MCF 10A (cell line): ENCODE measurements around the gene TAGLN3. TPM values are rescaled to one million over a fixed set of nuclear protein-coding genes. Genes with fewer than 3 reads are reported as not detected.

ENCODE experiments used
- BruUV-seq: library from RNA; stranded (reverse); fragments of 400-500 nt; replicated peaks from 2 replicates; lab custom pipeline; 2021; lab: Mats Ljungman, UMichigan
- CTCF ChIA-PET: fragments of 300-600 bp; sonication (Branson Sonifier 250); formaldehyde crosslinking; extraction: SDS; loops from one replicate; lab custom pipeline; 2021; ENCODE audit warnings: antibody characterized with exemption, inconsistent platforms; lab: Yijun Ruan, JAX
- POLR2A ChIA-PET: fragments of 300-600, 350-650 bp; sonication (Branson Sonifier 250); formaldehyde crosslinking; extraction: SDS; loops from one replicate; lab custom pipeline; 2020; ENCODE audit warnings: antibody characterized with exemption, inconsistent platforms; lab: Yijun Ruan, JAX
- DNase-seq: peaks from one replicate; pipeline ENCODE4 v3.0.0-alpha.2; 2018; ENCODE audit not compliant: unreplicated experiment
- H3K27ac Mint-ChIP-seq: one replicate; pipeline ENCODE4 v1.8.0; 2022; ENCODE audit warnings: mild to moderate bottlenecking, low read depth, mixed read lengths; ENCODE audit not compliant: unreplicated experiment
- H3K27me3 Mint-ChIP-seq: one replicate; pipeline ENCODE4 v1.8.0; 2022; ENCODE audit warnings: mixed read lengths; ENCODE audit not compliant: insufficient read depth, unreplicated experiment
- H3K36me3 Mint-ChIP-seq: one replicate; pipeline ENCODE4 v1.8.0; 2022; ENCODE audit warnings: mild to moderate bottlenecking, moderate library complexity, mixed read lengths; ENCODE audit not compliant: insufficient read depth, unreplicated experiment
- H3K4me1 Mint-ChIP-seq: one replicate; pipeline ENCODE4 v1.8.0; 2022; ENCODE audit warnings: mixed read lengths; ENCODE audit not compliant: insufficient read depth, unreplicated experiment
- H3K4me3 Mint-ChIP-seq: one replicate; pipeline ENCODE4 v1.8.0; 2022; ENCODE audit warnings: mild to moderate bottlenecking, moderate library complexity, mixed read lengths; ENCODE audit not compliant: unreplicated experiment
- H3K9me3 Mint-ChIP-seq: one replicate; pipeline ENCODE4 v1.8.0; 2022; ENCODE audit warnings: mixed read lengths; ENCODE audit not compliant: unreplicated experiment
- CTCF ChIP-seq: fragments of 200-600 bp; IDR thresholded peaks from one replicate; pipeline ENCODE4 v1.8.0; 2022; ENCODE audit warnings: antibody characterized with exemption, mild to moderate bottlenecking; ENCODE audit not compliant: unreplicated experiment
- intact Hi-C: fragments of 100-400 bp; cut with micrococcal nuclease; formaldehyde crosslinking; loops from 2 replicates; pipeline ENCODE4 v1.14.1; 2022
- total RNA-seq: library from RNA; stranded (reverse); gene quantifications from 2 replicates; pipeline ENCODE4 v1.2.3, GENCODE V29; 2022

Gene TAGLN3
- total RNA-seq, 1 experiment from 2014 or later: not detected

DNA sequence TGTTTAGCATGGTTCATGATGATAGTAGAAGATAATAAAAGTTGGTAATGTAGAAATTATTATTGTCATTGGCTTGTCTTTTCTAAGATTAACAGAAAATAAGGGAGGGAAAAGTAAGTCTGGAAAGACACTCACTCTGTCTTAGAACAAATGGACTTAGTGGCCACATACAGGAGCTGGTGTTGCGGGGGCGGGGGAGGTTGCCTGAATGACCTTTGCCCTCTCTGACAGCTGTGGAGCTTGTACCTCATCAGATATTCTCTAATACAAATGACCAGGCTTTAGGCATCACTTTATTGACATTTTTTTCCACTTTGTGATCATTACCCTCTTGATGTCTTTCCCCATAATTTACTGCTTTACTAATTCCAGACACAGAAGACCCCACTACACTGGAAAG, 5.9 kb downstream of the TAGLN3 start:
- H3K4me3 Mint-ChIP-seq: no peak overlapping the region

DNA sequence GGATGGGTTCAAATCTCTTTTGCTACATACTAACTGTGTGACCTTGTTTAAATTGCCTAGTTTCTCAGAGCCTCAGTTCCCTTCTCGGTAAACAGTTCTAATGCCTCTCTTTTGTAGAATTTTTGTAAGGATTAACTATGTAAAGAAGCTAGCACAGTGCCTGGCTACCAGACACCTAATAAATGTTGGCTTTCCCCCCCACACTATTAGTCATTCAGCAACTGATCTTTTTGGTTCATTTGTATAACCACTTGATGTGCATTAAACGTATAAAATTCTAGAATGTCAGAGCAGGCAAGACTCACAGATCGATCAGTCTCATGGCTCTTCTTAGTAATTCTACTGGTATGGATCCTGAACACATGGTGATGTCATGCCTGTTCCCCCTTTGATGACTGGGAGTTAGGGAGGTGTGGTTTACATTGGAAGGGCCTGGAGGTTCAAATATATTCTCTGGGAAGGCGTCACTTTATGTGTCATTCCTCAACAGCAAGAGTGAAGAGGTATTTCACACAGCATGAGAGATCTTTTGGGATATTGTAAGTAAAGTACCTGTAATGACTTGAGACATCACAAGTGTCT, 6.5 kb downstream of the TAGLN3 start:
- CTCF ChIA-PET: interaction anchor here (0.6 to 7.0 kb wide), 3 partner anchors 8 to 16 kb away, joined by 4 to 43 read pairs (median 4); no protein-coding TSS in a partner anchor
- DNase-seq: no peak

More for the DNA sequence above, 5.9 kb downstream of the TAGLN3 start:
- no peaks in the 10 kb centered on the region for H3K27me3 Mint-ChIP-seq
- H3K9me3 Mint-ChIP-seq: no peaks in the 10 kb centered on the region
- no peak overlapping the region for H3K27ac Mint-ChIP-seq
- intact Hi-C loops: no loop called here
- ChIA-PET CTCF (interaction anchor here (1.0 to 7.0 kb wide), 2 partner anchors 8 to 15 kb away, joined by 4 to 43 read pairs; no protein-coding TSS in a partner anchor), POLR2A (interaction anchor here (1.6 kb wide), 1 partner anchor 12 kb away, joined by 6 read pairs; no protein-coding TSS in a partner anchor)
- TF ChIP-seq CTCF: no peak
- no TSS peak for BruUV-seq
- no peaks in the 10 kb centered on the region for H3K36me3 Mint-ChIP-seq
- no peak for DNase-seq
- peaks cover 9% of the 10 kb centered on the region for H3K4me1 Mint-ChIP-seq

GRCh38 chr3:112007633-112008032, 8.9 kb downstream of the TAGLN3 start:
- no peak overlapping the region for H3K4me3 Mint-ChIP-seq
- H3K4me1 Mint-ChIP-seq: peaks cover 3% of the 10 kb centered on the region
- intact Hi-C loops: no loop called here
- ChIA-PET POLR2A (no interaction called here), CTCF (interaction anchor here (1.0 to 2.9 kb wide), 6 partner anchors 10 to 292 kb away, joined by 3 to 24 read pairs (median 6); partner anchors contain the start of gene ABHD10)
- TF ChIP-seq CTCF: no peak
- H3K36me3 Mint-ChIP-seq: no peaks in the 10 kb centered on the region
- no peak overlapping the region for H3K27ac Mint-ChIP-seq
- H3K27me3 Mint-ChIP-seq: no peaks in the 10 kb centered on the region
- DNase-seq: no peak
- no TSS peak for BruUV-seq
- no peaks in the 10 kb centered on the region for H3K9me3 Mint-ChIP-seq

More for the DNA sequence above, 6.5 kb downstream of the TAGLN3 start:
- POLR2A ChIA-PET: interaction anchor here (0.6 kb wide), 1 partner anchor 12 kb away, joined by 3 read pairs; no protein-coding TSS in a partner anchor
- intact Hi-C loops: no loop called here
- no TSS peak for BruUV-seq
- Mint-ChIP-seq H3K9me3 (no peaks in the 10 kb centered on the region), H3K4me1 (peaks cover 9% of the 10 kb centered on the region), H3K27me3 (no peaks in the 10 kb centered on the region), H3K27ac (no peak overlapping the region), H3K36me3 (no peaks in the 10 kb centered on the region), H3K4me3 (no peak overlapping the region)
- no peak for TF ChIP-seq CTCF

- Mint-ChIP-seq H3K4me1 (no peaks in the 10 kb centered on the region), H3K4me3 (no peak overlapping the region), H3K36me3 (no peaks in the 10 kb centered on the region), H3K9me3 (no peaks in the 10 kb centered on the region), H3K27ac (no peak overlapping the region), H3K27me3 (no peaks in the 10 kb centered on the region)
- TF ChIP-seq CTCF: no peak
- DNase-seq: no peak
- POLR2A ChIA-PET: no interaction called here
- intact Hi-C loops: no loop called here
- BruUV-seq: no TSS peak
- CTCF ChIA-PET: interaction anchor here (1.4 to 8.9 kb wide), 3 partner anchors 21 to 431 kb away, joined by 4 to 101 read pairs (median 5); no protein-coding TSS in a partner anchor
Measured at GRCh38 chr3:112009670-112010069, 10.9 kb downstream of the TAGLN3 start.
